Left forelimb (tissue), 1 donor: ENCODE measurements around the gene TPD52L1.

Experiments used
- DNase-seq: peaks from one replicate; pipeline ENCODE4 v3.0.0-alpha.2; 2018; ENCODE audit warnings: low spot score

Gene TPD52L1

DNA sequence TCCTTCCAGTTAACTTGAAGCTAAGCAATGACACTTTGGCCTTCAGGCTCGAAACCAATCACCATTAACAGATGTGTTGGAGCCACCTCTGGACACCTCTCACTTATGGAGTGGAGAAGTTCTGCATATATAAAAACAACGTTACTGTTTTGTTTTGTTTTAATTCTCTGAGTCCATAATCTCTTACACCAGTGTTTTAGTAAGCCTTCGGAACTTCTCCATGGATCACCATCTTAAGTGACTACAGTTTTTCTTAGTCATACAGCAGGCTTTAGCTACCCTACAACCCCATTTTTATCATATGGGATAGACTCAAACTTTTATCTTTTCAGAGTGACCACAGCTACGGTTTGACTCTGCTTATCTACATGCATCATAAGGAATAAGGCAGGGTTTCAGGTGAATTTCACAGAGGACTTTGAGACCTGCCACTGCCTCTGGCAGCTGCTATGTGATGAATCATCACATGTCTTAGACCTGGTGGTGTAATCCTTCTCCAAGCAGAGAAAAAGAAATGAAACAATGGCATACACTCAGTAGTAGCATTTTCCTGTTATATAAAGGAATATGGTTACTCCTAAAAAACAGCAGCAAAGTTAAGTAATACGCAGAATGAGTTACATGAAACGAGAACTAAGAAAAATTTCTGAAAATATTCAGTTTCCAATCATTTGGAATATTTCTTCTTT, 153.7 kb downstream of the TPD52L1 start:
- DNase-seq, result no peak

DNA sequence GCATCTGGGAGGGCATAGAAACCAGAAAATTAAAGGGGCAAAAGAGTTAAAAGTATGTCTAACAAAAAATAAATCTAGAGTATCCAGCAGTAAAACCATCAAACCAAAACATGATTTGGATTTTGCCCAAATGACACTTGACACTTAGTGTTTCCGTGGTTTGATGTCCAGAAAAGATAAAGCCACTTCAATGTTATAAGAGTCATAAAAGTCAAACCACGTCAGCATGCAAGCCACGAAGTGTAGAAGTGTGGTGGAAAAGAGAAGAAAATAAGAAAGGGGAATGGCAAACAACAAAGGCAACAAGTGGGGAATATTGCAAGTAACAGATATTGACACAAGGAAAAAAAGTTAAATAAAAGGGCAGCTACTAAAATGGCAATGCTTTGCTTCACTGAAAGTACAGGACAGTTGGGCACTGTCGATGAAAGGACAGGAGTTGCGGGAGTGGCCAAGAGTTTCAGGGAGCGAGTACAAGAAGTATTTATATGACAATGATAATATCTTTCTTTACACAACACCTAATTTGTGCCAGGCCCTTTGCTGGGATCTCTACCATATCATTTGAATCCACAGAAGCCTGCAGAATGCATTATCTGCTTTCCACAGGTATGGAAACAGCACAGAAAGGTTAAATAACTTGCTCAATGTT, 154.5 kb downstream of the TPD52L1 start:
- DNase-seq, result no peak

- DNase-seq, result no peak
Measured at GRCh38 chr6:125310994-125311649, 157.5 kb downstream of the TPD52L1 start.

DNA sequence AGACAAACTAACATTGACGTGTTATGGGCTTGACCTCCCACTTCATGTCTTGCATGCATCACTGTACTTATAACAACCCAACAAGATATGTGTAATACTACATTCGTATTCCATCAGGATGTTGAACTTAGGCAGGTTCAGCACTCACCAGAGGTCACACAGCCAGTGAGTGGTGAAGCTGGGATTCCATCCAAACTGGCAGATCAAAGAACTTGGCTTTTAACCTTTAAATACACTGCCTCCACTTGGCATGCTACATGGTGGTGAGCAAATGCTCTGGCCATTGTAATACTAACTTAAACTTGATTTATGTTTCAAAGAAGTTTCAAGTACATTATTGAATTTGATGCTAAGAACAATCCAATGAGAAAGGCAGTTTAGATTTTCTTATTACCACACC, 158.9 kb downstream of the TPD52L1 start:
- no peak for DNase-seq

DNA sequence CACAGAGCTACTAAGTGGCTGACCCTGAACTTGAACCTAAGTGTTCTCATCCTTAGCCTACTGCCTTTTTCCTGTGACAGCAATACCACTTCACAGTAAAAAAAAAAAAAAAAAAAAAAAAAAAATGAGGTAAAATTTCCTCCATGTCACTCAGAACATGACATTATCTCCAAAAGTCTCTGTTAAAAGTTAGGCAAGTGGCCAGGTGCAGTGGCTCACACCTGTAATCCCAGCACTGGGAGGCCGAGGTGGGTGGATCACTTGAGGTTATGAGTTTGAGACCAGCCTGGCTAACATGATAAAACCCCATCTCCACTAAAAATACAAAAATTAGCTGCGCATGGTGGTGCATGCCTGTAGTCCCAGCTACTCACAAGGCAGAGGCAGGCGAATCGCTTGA, 159.4 kb downstream of the TPD52L1 start:
- no peak for DNase-seq
